SHP77 (cell line): Measurements from ENCODE around the gene SLC2A4RG.

Source experiments
- DNase-seq, 2 experiments: peaks; one replicate each; lab custom pipeline; 2025; lab: John Stamatoyannopoulos, UW

Gene SLC2A4RG, protein sequence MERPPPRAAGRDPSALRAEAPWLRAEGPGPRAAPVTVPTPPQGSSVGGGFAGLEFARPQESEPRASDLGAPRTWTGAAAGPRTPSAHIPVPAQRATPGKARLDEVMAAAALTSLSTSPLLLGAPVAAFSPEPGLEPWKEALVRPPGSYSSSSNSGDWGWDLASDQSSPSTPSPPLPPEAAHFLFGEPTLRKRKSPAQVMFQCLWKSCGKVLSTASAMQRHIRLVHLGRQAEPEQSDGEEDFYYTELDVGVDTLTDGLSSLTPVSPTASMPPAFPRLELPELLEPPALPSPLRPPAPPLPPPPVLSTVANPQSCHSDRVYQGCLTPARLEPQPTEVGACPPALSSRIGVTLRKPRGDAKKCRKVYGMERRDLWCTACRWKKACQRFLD

DNA sequence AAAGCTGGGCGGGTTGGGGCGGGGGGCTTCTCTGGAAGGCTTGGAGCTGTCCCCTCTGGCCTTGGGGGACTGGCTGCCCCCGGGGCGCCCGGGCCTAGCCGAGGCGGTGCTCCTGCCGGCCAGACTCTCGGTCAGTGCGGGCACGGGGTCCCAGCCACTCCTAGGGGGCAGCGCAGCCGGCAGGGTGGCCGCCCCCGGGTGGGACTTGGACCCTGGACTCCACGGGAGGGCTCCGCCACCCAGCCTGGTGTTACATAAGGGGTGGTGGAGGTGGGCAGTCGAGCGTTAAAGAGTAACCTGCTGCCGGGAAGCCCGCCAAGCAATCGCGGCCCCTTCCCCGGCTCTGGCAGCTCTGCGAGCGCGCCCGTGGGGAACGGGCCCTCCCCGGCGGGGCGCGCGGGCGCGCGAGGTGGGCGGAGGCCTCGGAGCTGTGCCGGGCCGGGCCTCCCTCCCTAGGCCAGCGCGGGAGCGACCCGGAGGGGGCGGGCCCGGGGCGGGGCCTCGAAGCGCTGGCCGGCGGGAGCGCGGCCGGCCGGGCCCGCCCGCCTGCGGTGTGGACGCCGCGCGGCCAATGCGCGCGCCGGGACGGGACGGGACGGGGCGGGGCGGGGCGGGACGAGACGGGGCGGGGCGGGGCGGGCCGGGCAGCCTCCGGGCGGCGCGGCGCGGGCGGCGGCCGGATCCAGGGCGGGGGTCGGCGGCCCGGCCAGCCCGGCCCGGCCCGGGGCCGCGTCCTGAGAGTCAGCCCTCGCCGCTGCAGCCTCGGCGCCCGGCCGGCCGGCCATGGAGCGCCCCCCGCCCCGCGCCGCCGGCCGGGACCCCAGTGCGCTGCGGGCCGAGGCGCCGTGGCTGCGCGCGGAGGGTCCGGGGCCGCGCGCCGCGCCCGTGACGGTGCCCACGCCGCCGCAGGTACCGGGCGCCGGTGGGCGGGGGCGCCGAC lies at the start of gene SLC2A4RG:
Gene SLC2A4RG, plus strand, starts transcription at position 647 of the 940 bp plus-strand sequence. Its CDS starts 137 bp downstream, at position 784.
- peak; percentile 52 to 86 for DNase-seq

DNA sequence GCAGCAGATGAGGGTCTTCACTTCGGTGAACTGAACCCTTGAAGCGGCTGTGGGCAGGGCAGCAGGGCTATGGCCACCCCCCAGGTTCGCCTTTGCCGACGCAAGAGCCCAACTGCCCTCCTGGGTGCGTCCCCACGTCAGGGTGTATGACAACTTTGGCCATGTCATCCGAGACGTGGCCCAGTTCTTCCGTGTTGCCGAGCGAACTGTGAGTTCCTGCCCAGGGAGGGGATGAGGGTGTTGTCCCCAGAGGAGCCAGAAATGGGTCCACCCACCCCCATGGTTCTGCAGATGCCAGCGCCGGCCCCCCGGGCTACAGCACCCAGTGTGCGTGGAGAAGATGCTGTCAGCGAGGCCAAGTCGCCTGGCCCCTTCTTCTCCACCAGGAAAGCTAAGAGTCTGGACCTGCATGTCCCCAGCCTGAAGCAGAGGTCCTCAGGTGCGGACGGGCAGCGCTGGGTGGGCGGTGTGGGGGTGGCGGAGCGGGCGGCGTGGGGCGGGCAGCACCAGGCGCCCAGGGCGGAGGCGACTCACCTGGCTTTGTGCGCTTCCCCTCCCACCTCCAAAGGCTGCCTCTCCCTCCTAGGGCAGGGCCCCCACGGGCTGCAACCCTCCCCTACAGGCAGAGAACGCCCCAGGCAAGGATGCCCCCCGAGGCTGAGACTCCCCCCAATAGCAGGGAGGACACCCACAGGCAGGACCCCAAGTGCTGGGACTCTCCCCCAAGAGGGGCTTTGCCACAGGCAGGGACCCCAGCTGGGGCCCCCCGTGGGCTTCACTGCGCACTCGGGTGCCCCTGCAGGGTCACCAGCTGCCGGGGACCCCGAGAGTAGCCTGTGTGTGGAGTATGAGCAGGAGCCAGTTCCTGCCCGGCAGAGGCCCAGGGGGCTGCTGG lies 49.3 kb upstream of the SLC2A4RG start:
- DNase-seq = no peak

DNA sequence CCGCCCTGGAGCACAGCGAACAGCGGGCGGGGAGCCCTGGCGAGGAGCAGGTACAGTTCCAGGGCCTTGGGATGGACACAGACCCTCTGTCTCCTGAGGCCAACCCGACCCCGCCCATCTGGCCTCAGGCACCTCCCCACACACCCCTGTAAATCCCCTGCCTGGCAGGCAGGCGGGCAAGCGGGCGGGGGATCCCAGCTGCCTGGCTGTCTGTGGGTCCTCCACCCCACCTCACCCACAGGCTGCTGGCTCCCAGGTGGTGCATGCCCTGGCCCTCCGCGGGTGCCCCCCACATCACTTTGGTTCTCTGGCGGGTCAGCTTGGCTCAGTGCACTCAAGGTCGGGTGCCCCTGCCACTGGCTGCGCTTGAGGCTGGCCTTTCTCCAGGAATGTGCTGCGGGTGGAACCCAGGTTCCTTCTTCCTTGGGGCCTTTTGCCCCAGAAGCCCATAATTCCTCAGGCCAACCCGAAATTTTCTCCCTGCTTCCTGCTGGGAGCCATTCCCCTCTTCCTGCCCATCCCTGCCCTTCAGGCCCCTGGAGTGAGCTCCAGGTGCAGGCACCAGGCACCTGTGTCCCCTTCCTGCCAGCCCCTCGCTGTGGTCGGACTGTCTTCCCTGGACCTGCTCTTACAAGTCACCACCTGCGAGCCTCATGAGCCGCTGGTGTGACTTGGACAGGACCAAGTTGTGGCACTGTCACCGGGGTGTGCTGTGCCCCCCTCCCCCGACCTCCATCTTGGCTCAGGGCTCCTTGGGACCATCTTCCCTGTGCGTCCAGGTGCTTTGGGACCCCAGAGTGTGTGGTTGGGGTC lies 48.5 kb upstream of the SLC2A4RG start:
- no peak for DNase-seq

DNA sequence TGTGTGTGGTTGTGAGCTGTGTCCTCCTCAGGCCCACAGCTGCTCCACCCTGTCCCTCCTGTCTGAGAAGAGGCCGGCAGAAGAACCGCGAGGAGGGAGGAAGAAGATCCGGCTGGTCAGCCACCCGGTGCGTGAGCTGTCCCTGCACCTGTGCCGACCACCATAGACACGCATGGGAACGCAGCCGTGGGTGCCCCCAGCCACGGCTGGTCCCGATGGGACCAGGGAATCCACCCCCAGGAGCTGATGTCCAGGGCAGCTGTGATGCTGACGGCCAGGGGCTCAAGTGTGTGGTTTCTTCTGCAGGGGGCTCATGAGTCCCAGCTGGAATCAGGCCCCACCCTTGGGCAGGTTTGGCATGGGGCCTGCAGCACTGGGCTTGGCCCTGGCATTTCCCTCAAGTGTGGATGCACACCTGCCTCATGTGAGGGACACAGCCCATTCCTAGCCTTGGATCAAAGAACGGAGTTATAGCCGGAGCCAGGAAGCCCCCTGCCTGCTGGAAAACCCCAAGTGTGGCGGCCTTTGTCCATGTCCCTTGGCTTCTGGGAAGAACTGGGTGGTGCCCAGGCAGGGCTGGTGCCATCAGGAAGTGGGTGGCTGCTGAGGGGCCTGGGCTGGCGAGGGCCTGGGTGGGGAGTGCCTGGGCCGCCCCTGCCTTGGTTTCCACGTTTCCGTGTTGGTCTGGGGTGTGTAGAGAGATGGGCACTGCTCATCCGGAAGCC lies 47.7 kb upstream of the SLC2A4RG start:
- DNase-seq = no peak

DNA sequence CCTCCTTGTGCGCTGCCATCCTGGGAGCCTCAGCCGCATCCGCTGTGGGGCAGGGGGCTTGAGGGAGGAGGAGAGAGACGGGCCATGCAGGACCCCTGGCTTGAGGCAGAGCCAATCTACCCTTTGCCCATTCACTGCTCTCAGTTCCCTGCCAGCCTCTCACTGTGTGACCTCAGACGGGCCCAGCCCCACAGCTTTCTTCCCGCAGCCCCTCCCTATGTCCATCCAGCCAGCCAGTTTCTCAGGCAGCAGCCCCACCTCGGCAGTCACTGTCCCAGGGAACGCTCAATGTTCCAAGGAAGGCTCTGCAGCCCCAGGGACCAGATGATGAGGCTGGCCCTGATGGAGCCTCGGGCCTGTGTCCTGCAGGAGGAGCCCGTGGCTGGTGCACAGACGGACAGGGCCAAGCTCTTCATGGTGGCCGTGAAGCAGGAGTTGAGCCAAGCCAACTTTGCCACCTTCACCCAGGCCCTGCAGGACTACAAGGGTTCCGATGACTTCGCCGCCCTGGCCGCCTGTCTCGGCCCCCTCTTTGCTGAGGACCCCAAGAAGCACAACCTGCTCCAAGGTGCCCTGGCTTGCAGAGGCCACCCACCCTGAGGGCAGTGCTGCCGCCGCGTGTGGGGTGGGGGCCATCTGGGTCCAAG lies 47.0 kb upstream of the SLC2A4RG start:
- DNase-seq = no peak

DNA sequence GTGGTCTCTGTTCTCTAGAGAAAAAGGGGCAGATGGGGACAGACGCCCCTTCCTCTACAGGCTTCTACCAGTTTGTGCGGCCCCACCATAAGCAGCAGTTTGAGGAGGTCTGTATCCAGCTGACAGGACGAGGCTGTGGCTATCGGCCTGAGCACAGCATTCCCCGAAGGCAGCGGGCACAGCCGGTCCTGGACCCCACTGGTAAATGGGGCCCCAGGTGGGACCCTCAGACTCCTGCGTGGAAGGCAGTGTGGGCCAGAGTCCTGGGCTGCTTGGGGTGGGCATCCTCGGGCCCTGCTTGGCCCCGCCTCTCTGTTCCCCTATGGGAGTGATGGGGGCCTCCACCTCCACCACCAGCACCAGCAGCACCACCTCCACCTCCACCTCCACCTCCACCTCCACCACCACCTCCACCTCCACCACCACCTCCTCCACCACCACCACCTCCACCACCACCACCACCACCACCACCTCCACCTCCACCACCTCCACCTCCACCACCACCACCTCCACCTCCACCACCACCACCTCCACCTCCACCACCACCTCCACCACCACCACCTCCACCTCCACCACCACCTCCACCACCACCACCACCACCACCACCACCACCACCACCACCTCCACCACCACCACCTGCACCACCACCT lies 46.4 kb upstream of the SLC2A4RG start:
- no peak for DNase-seq

DNA sequence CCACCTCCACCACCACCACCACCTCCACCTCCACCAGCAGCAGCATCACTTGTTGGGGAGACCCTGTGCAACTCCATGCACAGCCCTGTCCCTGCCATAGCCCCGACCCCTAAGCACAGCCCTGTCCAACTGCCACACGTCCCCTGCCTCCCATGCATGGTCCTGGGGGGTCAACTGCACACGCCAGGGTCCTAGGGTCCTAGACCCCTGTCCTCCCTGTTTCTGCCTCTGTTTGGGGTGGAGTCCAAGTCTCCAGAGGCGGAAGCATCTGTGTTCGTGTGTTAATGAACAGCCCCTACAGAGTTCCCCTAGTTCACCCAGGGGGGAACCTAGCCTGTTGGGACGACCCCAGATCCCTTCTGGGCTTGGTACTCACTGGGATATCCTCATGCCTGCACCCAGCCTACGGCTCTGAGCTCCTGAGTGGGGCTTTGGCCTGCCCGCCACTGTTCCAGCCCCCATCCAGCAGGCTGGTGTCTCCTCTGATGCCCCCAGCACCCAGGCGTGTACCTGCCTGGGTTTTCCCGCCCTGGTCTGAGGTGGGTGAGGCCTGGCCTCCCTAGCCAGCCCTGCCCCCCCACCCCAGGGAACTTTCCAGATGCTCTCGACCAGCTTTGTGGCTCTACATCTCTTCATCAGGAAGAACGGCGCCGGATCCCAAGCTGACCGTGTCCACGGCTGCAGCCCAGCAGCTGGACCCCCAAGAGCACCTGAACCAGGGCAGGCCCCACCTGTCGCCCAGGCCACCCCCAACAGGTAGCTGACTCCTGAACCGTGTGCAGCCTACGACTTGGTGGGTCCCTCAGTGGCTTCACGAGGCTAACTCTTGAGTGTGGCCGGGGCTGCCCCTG lies 45.6 kb upstream of the SLC2A4RG start:
- no peak for DNase-seq

DNA sequence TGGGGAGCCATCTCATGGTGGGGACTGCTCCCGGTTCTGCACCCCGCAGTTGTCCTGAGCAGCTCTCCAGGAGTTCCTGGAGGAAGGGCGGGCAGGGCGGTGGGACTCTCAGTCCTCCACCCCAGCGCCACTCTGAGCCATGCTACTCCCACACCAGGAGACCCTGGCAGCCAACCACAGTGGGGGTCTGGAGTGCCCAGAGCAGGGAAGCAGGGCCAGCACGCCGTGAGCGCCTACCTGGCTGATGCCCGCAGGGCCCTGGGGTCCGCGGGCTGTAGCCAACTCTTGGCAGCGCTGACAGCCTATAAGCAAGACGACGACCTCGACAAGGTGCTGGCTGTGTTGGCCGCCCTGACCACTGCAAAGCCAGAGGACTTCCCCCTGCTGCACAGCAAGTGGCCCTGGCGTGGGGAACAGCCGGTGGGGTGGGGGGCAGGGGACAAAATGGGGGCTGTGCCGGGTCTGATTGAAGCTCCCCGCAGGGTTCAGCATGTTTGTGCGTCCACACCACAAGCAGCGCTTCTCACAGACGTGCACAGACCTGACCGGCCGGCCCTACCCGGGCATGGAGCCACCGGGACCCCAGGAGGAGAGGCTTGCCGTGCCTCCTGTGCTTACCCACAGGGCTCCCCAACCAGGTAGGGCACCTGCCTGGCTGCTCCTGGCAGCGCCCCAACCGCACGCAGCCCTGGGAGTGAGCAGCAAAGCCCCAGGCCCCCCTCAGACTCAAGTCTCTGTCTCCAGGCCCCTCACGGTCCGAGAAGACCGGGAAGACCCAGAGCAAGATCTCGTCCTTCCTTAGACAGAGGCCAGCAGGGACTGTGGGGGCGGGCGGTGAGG lies 44.8 kb upstream of the SLC2A4RG start:
- DNase-seq = no peak

DNA sequence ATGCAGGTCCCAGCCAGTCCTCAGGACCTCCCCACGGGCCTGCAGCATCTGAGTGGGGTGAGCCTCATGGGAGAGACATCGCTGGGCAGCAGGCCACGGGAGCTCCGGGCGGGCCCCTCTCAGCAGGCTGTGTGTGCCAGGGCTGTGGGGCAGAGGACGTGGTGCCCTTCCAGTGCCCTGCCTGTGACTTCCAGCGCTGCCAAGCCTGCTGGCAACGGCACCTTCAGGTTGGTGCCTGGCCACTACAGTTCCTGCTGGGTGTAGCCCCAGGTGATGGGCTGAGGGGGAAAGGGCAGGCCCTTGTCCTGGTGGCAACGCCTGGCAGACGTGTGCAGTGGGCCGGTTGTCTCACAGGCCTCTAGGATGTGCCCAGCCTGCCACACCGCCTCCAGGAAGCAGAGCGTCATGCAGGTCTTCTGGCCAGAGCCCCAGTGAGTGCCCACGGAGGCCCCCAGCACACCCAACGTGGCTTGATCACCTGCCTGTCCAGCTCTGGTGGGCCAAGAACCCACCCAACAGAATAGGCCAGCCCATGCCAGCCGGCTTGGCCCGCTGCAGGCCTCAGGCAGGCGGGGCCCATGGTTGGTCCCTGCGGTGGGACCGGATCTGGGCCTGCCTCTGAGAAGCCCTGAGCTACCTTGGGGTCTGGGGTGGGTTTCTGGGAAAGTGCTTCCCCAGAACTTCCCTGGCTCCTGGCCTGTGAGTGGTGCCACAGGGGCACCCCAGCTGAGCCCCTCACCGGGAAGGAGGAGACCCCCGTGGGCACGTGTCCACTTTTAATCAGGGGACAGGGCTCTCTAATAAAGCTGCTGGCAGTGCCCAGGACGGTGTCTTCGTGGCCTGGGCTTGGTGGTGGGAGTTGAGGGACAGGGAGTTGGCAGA lies 43.9 kb upstream of the SLC2A4RG start:
- no peak for DNase-seq

DNA sequence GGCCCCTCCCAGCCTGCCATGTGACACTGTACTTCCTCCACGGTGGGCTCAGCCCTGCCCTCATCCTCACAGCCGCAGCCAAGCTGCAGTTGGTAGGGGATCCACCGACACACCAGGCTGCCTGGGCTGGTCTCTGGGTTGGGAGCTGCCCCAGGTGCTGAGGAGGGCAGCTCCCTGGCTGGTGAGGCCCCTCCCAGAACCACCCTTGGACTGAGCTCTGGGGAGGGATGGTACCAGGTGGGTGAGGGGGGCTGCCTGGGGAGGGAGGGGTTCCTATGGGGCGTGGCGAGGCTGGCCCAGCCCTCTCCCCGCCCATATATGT lies 43.3 kb upstream of the SLC2A4RG start:
- no peak for DNase-seq

DNA sequence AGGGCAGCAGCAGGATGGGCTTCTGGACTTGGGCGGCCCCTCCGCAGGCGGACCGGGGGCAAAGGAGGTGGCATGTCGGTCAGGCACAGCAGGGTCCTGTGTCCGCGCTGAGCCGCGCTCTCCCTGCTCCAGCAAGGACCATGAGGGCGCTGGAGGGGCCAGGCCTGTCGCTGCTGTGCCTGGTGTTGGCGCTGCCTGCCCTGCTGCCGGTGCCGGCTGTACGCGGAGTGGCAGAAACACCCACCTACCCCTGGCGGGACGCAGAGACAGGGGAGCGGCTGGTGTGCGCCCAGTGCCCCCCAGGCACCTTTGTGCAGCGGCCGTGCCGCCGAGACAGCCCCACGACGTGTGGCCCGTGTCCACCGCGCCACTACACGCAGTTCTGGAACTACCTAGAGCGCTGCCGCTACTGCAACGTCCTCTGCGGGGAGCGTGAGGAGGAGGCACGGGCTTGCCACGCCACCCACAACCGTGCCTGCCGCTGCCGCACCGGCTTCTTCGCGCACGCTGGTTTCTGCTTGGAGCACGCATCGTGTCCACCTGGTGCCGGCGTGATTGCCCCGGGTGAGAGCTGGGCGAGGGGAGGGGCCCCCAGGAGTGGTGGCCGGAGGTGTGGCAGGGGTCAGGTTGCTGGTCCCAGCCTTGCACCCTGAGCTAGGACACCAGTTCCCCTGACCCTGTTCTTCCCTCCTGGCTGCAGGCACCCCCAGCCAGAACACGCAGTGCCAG lies 42.8 kb upstream of the SLC2A4RG start, which contains the start of gene TNFRSF6B:
Gene TNFRSF6B, plus strand, starts transcription at position 25 of the 729 bp plus-strand sequence. Its CDS starts 116 bp downstream, at position 141.
- no peak for DNase-seq

DNA sequence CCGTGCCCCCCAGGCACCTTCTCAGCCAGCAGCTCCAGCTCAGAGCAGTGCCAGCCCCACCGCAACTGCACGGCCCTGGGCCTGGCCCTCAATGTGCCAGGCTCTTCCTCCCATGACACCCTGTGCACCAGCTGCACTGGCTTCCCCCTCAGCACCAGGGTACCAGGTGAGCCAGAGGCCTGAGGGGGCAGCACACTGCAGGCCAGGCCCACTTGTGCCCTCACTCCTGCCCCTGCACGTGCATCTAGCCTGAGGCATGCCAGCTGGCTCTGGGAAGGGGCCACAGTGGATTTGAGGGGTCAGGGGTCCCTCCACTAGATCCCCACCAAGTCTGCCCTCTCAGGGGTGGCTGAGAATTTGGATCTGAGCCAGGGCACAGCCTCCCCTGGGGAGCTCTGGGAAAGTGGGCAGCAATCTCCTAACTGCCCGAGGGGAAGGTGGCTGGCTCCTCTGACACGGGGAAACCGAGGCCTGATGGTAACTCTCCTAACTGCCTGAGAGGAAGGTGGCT lies 42.2 kb upstream of the SLC2A4RG start:
- DNase-seq = no peak

DNA sequence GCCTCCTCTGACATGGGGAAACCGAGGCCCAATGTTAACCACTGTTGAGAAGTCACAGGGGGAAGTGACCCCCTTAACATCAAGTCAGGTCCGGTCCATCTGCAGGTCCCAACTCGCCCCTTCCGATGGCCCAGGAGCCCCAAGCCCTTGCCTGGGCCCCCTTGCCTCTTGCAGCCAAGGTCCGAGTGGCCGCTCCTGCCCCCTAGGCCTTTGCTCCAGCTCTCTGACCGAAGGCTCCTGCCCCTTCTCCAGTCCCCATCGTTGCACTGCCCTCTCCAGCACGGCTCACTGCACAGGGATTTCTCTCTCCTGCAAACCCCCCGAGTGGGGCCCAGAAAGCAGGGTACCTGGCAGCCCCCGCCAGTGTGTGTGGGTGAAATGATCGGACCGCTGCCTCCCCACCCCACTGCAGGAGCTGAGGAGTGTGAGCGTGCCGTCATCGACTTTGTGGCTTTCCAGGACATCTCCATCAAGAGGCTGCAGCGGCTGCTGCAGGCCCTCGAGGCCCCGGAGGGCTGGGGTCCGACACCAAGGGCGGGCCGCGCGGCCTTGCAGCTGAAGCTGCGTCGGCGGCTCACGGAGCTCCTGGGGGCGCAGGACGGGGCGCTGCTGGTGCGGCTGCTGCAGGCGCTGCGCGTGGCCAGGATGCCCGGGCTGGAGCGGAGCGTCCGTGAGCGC lies 41.6 kb upstream of the SLC2A4RG start:
- no peak for DNase-seq

DNA sequence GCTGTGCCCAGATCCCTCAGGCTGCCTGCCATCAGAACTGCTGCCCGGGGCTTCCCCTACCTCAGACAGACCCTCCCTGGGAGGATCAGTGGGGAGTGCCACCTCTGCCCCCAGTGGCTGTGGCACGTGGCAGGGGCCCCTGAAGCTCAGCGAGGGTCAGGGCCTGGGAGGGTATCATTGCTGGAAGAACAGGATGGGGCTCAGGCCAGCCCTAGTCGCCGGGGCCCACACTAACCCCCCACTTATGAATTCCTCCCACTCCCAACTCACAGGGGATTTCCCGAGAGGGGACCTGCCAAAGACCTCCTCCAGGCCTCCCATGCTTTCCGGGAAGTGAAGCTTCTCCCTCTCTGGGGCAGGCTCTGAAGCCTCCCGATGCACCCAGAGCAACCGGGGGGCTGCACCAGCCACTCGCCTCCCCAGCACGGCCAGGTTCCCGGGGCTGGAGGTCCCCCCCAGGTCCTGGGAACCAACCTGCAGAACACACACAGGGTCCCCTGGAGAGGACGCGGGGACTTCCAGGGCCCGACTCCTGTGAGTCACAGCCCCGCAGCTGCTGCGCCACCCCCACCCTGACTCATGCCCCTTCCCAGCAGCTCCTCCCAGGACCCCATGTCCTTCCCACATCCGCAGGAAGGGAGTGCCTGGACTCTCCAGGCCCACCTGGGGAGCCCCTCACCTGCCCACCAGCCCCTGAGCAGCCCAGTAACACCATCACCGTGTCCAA lies 40.7 kb upstream of the SLC2A4RG start:
- peak in 1 of 2 experiments; percentile 53 for DNase-seq
